Measurements from ENCODE around the gene DCAF11. TPM values are rescaled to one million over a fixed set of nuclear protein-coding genes. Genes with fewer than 3 reads are reported as not detected.

DCAF11 gene
- polyA plus RNA-seq, 3 donors = 82.2 to 96.2 (median 92.8) TPM

DNA sequence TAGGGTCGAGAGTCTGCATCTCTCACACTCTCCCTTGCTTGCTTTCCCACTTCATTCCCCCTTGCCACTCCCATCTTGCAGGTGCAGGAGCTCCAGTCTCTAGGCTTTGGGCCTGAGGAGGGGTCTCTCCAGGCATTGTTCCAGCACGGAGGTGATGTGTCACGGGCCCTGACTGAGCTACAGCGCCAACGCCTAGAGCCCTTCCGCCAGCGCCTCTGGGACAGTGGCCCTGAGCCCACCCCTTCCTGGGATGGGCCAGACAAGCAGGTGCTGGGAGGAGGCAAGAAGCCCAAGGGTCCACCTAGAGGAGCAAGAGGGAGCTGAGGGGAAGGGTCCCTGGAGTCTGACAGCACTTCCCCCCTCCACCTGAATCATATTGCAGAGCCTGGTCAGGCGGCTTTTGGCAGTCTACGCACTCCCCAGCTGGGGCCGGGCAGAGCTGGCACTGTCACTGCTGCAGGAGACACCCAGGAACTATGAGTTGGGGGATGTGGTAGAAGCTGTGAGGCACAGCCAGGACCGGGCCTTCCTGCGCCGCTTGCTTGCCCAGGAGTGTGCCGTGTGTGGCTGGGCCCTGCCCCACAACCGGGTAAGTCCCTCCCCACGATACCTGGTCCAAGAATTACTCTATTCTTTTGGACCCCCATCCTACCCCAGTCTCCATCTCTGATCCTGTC is 37.0 kb downstream of the DCAF11 start:
- no peak for DNase-seq

DNA sequence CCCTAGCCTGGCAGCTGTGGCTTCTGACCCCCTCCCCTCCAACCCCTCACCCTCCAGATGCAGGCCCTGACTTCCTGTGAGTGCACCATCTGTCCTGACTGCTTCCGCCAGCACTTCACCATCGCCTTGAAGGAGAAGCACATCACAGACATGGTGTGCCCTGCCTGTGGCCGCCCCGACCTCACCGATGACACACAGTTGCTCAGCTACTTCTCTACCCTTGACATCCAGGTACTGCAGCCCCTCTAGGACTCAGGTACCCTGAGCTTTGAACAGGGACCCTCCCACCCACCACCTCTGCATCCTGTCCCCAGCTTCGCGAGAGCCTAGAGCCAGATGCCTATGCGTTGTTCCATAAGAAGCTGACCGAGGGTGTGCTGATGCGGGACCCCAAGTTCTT is 40.5 kb downstream of the DCAF11 start:
- DNase-seq = no peak

DNA sequence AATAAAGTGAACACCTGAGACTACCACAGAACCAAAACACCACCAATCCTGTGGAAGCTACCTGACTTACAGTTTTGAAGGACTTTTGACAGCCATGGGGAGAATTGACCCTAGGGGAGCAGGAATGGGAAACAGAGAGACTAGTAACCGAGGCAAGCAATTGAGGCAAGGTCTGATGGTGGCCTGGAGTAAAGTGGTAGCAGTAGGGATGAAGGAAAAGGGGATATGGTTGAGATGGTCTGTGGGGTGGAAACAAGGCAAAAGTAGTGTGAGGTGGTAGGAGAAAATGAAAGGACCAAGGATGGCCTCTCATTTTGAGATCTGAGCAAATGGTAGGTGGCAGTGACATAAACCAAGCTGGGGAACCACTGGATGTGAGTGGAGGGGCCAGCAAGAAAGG is 42.3 kb downstream of the DCAF11 start:
- no peak for DNase-seq

DNA sequence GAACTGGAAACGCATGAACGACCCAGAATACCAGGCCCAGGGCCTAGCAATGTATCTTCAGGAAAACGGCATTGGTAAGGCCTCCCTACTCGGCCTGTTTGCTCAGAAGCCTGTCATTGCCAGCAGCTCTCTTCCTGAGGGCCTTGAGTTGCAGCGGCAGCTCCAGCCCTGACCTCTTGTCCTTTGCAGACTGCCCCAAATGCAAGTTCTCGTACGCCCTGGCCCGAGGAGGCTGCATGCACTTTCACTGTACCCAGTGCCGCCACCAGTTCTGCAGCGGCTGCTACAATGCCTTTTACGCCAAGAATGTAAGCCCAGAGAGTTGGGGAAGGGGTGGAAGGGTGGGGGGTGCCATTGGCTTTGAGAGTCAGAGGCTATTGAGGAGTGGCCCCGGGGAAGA is 42.8 kb downstream of the DCAF11 start:
- DNase-seq = no peak

DNA sequence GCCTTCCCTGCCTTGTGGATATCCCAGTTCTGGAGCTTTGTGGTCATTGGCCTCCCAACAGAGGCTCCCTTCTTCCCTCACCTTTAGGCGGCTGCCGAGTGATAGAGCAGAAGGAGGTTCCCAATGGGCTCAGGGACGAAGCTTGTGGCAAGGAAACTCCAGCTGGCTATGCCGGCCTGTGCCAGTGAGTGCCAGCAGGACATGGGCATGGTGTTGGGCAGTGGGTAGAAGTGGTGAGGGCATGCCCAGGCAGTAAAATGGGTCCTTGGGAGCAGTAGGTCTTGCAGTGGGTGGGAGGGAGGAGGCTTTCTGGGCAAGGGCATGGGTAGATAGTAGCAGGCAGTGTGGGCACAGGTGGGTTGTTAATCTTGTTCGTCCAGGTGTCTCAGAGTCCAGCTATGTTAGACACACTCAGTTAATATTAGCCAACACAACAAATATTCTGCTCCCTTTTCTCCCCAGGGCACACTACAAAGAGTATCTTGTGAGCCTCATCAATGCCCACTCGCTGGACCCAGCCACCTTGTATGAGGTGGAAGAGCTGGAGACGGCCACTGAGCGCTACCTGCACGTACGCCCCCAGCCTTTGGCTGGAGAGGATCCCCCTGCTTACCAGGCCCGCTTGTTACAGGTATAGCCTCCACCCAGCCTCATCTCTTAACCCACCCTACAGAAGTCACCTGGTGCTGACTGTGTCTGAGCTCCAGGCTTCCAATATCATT is 45.4 kb downstream of the DCAF11 start:
- no peak for DNase-seq

DNA sequence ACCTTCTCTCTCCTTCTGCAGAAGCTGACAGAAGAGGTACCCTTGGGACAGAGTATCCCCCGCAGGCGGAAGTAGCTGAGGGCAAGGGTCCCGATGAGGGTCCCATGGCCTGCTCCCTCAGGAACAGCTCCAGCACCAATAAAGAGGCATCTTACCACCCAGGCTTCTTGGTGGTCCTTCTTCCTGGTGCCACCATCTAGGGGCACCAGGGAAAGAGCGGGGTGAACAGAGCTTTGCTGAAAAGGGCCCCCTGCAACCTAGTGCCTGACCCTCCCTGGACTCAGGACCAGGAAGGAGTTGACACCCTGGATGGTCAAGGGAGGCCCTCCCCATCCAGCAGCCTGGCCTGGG is 45.9 kb downstream of the DCAF11 start:
- DNase-seq = no peak

DNA sequence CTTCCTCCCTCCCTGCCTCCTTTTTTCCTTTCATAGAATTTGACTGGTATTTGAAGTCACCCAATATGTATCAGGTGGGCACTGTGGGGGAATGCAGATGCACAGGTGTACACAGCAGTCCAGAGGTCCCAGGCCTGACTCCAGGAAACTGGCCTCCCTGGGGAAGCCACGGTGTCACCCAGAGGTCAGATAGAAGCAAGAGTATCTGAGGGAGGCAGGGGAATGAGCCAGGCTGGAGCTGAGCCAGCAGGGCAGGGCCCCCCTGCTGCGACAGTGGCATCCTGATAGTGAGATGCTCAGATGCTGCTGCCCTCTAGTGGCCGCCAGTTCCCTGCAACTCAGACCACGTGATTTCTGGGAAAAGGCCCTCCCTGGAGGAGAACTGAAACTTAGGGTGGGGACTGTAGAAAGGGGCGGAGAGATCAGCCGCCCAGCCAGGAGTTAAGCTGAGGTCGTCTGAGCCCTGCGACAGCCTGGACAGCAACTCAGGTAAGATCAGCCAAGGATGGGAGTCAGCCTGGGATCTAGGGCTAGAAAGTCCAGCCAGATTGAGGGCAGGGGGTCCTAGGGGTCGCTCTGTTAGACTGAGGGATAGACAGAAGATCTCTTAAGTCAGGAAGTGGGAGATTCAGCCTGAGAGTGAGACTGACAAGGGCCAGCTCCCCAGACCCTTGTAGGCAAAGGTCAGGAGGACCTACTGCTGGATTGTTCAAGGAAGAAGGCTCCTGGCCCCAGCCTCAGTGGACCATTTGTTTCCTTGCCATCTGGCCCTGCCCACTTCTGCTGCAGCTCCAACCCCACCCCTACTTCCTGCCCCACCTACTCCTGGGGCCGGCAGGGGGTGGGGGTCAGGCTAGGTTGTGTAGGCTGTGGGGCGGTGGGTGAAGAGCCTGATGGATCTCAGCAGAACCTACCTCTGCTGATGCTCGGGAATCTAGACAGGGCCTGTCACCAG is 46.5 kb downstream of the DCAF11 start, which contains the start of gene IRF9:
TSS of gene IRF9 (plus strand) at position 416 of the 955 bp plus-strand sequence. CDS start 880 bp downstream, outside the sequence.
- peak; percentile 97 for DNase-seq

DNA sequence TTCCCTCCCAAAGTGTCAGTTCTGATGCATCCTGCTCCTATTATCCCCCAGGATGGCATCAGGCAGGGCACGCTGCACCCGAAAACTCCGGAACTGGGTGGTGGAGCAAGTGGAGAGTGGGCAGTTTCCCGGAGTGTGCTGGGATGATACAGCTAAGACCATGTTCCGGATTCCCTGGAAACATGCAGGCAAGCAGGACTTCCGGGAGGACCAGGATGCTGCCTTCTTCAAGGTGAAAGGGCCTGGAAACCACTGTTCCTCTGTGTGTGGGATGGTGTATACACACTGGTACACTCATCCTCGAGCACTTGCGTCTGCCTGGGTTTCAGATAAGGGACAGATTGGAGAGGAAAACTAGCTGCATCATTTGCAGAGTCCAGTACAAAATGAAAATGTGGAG is 47.5 kb downstream of the DCAF11 start:
- DNase-seq = no peak

DNA sequence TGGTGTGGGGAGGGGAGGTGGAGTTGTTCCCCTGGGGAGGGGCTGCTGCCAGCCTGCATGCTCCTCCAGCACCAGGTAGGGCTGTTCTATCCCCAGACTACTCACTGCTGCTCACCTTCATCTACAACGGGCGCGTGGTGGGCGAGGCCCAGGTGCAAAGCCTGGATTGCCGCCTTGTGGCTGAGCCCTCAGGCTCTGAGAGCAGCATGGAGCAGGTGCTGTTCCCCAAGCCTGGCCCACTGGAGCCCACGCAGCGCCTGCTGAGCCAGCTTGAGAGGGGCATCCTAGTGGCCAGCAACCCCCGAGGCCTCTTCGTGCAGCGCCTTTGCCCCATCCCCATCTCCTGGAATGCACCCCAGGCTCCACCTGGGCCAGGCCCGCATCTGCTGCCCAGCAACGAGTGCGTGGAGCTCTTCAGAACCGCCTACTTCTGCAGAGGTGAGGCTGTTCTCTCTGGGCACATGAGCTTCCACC is 50.0 kb downstream of the DCAF11 start:
- no peak for DNase-seq

DNA sequence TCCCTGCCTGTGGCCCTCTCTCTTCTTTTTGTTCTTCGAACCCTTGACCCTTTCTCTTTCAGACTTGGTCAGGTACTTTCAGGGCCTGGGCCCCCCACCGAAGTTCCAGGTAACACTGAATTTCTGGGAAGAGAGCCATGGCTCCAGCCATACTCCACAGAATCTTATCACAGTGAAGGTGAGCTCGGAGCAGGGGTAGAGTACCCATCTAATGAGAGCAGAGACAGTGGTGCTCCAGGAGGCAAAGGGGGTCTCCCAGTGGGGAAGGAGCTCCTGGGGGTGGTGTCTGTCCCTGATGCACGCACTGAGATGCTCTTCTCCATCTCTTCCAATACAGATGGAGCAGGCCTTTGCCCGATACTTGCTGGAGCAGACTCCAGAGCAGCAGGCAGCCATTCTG is 51.2 kb downstream of the DCAF11 start:
- DNase-seq = no peak

DNA sequence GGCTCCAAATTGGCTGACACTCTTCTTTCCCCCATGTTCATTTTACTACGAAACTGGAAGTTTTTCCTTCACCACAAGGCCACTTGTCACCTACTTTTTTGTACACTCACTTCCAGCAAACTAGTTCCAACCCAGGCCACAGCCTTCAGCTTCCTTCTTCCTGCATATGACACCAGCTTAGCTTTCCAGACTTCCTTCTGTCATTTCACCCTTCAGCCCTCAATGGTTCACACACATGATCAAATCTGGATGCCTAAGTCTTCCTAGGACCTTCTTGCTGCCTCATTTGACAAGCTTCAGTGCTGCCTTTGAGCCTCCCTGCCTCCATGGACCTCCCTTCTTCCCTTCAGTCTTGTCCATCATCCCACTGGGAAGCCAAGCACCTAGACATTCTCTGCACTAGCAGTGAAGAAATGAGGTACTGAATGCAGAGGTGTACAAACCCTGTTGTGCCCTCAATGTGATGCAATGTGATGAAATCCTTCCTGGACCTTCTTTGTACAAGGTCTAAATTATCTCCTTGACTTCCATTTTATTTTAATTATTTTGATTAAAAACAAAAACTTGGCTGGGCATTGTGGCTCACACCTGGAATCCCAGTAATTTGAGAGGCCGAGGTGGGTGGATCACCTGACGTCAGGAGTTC is 53.0 kb downstream of the DCAF11 start:
- no peak for DNase-seq

DNA sequence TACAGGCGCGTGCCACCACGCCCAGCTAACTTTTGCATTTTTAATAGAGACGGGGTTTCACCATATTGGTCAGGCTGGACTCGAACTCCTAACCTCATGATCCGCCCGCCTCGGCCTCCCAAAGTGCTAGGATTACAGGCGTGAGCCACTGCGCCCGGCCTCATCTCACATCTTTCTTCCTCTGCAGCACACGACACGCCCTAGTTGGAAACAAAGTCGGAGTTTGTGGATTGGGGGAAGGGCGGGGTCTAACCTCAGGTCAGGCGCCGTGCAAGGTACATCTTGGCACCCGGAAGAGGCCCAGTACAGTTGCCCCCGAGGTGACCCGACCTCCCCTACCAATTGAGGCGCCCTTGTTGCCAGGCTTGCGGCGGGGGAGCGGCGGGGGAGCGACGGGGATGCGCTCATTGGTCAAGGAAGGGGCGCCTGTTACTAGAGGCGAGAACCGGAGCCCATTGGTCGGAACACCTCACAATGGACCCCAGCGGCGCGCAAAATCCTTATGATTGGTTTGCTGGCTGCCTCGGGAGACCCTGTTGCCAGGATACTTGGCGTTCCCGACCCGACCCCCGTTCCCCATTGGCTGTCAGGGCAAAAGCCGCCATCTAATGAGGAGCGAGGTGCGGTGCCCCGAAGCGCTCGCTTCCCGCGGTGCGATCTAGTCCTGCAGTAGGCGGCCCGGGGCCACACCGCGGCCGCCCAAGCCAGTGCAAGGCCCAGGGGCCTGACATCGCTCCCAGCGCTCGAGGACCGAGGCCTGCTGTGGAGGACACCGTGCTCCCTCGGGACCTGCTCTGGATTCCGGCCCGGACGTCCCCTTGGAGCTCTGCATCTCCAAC is 57.1 kb downstream of the DCAF11 start, which contains the start of gene REC8:
TSS of gene REC8 (plus strand) at position 659 of the 839 bp plus-strand sequence. CDS start 473 bp downstream, outside the sequence.
- DNase-seq = peak; percentile 97

DNA sequence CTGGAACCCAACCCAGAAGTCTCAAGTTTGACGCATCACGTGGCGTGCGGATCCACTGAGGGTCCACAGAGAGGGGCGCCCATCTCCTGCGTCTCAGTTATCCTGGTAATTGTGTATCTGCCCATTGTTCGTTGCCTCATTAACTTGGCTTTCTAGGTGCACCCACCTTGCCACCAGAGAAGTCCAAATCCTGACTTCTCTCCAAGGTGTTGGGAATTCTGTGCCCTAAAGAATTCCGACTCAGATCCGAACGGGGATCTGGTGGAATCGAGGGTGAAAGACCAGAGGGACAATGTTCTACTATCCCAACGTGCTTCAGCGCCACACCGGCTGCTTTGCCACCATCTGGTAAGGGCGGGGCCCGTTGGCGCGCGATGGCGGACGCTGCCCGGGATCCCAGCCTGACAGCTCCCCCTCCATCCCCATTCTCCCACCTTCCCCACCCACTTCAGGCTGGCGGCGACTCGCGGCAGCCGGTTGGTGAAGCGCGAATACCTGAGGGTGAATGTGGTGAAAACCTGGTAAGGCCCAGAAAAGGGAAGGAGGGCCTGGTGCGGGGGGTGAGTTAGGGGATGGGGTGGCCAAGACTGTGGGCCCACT is 57.8 kb downstream of the DCAF11 start:
- DNase-seq = no peak

DNA sequence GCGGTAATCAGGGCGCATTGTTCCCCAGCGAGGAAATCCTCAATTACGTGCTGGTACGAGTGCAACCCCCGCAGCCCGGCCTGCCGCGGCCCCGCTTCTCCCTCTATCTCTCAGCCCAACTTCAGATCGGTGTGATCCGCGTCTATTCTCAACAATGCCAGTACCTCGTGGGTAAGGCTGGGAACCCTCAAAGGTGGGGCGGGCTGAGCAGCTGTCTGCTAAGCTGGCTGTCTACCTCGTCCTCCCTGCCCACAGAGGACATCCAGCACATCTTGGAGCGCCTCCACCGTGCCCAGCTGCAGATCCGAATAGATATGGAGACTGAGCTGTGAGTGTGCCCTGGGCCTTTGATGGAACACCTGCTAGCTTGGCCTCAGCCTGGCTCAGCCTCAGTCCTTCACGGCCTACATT is 58.3 kb downstream of the DCAF11 start:
- no peak for DNase-seq

Other genes starting within 250 kb of the DCAF11 start
- 10 to 100 TPM; 56.3 to 69.2 (median 65.6) TPM for gene DHRS4, start 161.0 kb upstream of the DCAF11 start, polyA plus RNA-seq (ENCODE audit: insufficient read length in 3 of 3)
- gene DHRS4L2, start 125.8 kb upstream of the DCAF11 start, polyA plus RNA-seq (ENCODE audit: insufficient read length in 3 of 3) = 10 to 100 TPM; 36.1 to 44.3 (median 36.8) TPM
- gene CARMIL3, start 62.8 kb upstream of the DCAF11 start, polyA plus RNA-seq (ENCODE audit: insufficient read length in 3 of 3) = 1 to 10 TPM; 2.2 to 2.4 (median 2.4) TPM
- gene CPNE6, start 43.2 kb upstream of the DCAF11 start, polyA plus RNA-seq (ENCODE audit: insufficient read length in 3 of 3) = under 1 TPM in 1 of 3 donors, not detected in 2; 0.24 TPM
- 10 to 100 TPM; 37.7 to 41.7 (median 40.0) TPM for gene PCK2, start 20.5 kb upstream of the DCAF11 start, polyA plus RNA-seq (ENCODE audit: insufficient read length in 3 of 3)
- gene NRL, start 172 bp downstream of the DCAF11 start, polyA plus RNA-seq (ENCODE audit: insufficient read length in 3 of 3) = 1 to 10 TPM; 2.7 to 3.2 (median 2.9) TPM
- 1 to 10 TPM; 1.1 to 2.3 (median 1.5) TPM for gene FITM1, start 15.9 kb downstream of the DCAF11 start, polyA plus RNA-seq (ENCODE audit: insufficient read length in 3 of 3)
- gene PSME1, start 21.4 kb downstream of the DCAF11 start, polyA plus RNA-seq (ENCODE audit: insufficient read length in 3 of 3) = 100 to 1,000 TPM; 175 to 216 (median 196) TPM
- 10 to 100 TPM; 19.8 to 29.7 (median 21.1) TPM for gene EMC9, start 26.8 kb downstream of the DCAF11 start, polyA plus RNA-seq (ENCODE audit: insufficient read length in 3 of 3)
- gene PSME2, start 31.8 kb downstream of the DCAF11 start, polyA plus RNA-seq (ENCODE audit: insufficient read length in 3 of 3) = 100 to 1,000 TPM; 145 to 164 (median 151) TPM
- gene RNF31, start 32.7 kb downstream of the DCAF11 start, polyA plus RNA-seq (ENCODE audit: insufficient read length in 3 of 3) = 10 to 100 TPM; 46.4 to 70.4 (median 53.4) TPM
- 10 to 100 TPM; 56.8 to 68.9 (median 57.2) TPM for gene IRF9, start 46.5 kb downstream of the DCAF11 start, polyA plus RNA-seq (ENCODE audit: insufficient read length in 3 of 3)
- gene REC8, start 57.3 kb downstream of the DCAF11 start, polyA plus RNA-seq (ENCODE audit: insufficient read length in 3 of 3) = 10 to 100 TPM; 71.4 to 85.6 (median 80.8) TPM
- 10 to 100 TPM; 39.6 to 48.5 (median 42.8) TPM for gene IPO4, start 74.0 kb downstream of the DCAF11 start, polyA plus RNA-seq (ENCODE audit: insufficient read length in 3 of 3)
- gene TM9SF1, start 80.7 kb downstream of the DCAF11 start, polyA plus RNA-seq (ENCODE audit: insufficient read length in 3 of 3) = 10 to 100 TPM; 45.2 to 55.8 (median 46.7) TPM
- 10 to 100 TPM in 2 of 3 donors, 1 to 10 TPM in 1; 3.9 to 17.9 (median 14.1) TPM for gene TSSK4, start 90.9 kb downstream of the DCAF11 start, polyA plus RNA-seq (ENCODE audit: insufficient read length in 3 of 3)
- gene CHMP4A, start 98.7 kb downstream of the DCAF11 start, polyA plus RNA-seq (ENCODE audit: insufficient read length in 3 of 3) = 10 to 100 TPM; 50.6 to 70.2 (median 58.2) TPM
- 10 to 100 TPM; 13.0 to 20.1 (median 15.3) TPM for gene MDP1, start 101.3 kb downstream of the DCAF11 start, polyA plus RNA-seq (ENCODE audit: insufficient read length in 3 of 3)
- gene NEDD8, start 117.6 kb downstream of the DCAF11 start, polyA plus RNA-seq (ENCODE audit: insufficient read length in 3 of 3) = 100 to 1,000 TPM; 197 to 260 (median 254) TPM
- 100 to 1,000 TPM; 120 to 132 (median 123) TPM for gene GMPR2, start 118.2 kb downstream of the DCAF11 start, polyA plus RNA-seq (ENCODE audit: insufficient read length in 3 of 3)
- gene TINF2, start 127.8 kb downstream of the DCAF11 start, polyA plus RNA-seq (ENCODE audit: insufficient read length in 3 of 3) = 10 to 100 TPM; 59.4 to 62.5 (median 60.9) TPM
- 1 to 10 TPM; 1.5 to 4.2 (median 2.5) TPM for gene TGM1, start 148.4 kb downstream of the DCAF11 start, polyA plus RNA-seq (ENCODE audit: insufficient read length in 3 of 3)
- 10 to 100 TPM; 24.2 to 25.5 (median 25.0) TPM for gene RABGGTA, start 156.8 kb downstream of the DCAF11 start, polyA plus RNA-seq (ENCODE audit: insufficient read length in 3 of 3)
- gene DHRS1, start 185.0 kb downstream of the DCAF11 start, polyA plus RNA-seq (ENCODE audit: insufficient read length in 3 of 3) = 10 to 100 TPM; 41.6 to 68.7 (median 43.4) TPM
- 10 to 100 TPM; 28.0 to 29.7 (median 28.7) TPM for gene NOP9, start 185.1 kb downstream of the DCAF11 start, polyA plus RNA-seq (ENCODE audit: insufficient read length in 3 of 3)
- 10 to 100 TPM; 24.7 to 32.3 (median 28.3) TPM for gene CIDEB, start 193.2 kb downstream of the DCAF11 start, polyA plus RNA-seq (ENCODE audit: insufficient read length in 3 of 3)
- 1 to 10 TPM; 3.2 to 5.3 (median 4.4) TPM for gene LTB4R2, start 195.4 kb downstream of the DCAF11 start, polyA plus RNA-seq (ENCODE audit: insufficient read length in 3 of 3)
- gene LTB4R, start 196.7 kb downstream of the DCAF11 start, polyA plus RNA-seq (ENCODE audit: insufficient read length in 3 of 3) = 1 to 10 TPM; 5.0 to 7.2 (median 5.7) TPM
- 10 to 100 TPM; 19.3 to 22.6 (median 20.8) TPM for gene ADCY4, start 220.3 kb downstream of the DCAF11 start, polyA plus RNA-seq (ENCODE audit: insufficient read length in 3 of 3)
- gene RIPK3, start 225.2 kb downstream of the DCAF11 start, polyA plus RNA-seq (ENCODE audit: insufficient read length in 3 of 3) = 1 to 10 TPM; 3.3 to 4.1 (median 3.8) TPM

All from renal pelvis (tissue), 4 donors.